Measurements from ENCODE around the gene CDK17. TPM values are rescaled to one million over a fixed set of nuclear protein-coding genes. Genes with fewer than 3 reads are reported as not detected.
A peak's percentile ranks its signal among the peaks of the same experiment; 100 is the strongest.
"Not testable (repeated sequence)": the region's sequence is repeated elsewhere in the genome, so short reads cannot be mapped to it uniquely, and the experiment has no call there.

CDK17 gene
- total RNA-seq, 2 experiments from 2014 or later, result 51.7 to 60.6 TPM

DNA sequence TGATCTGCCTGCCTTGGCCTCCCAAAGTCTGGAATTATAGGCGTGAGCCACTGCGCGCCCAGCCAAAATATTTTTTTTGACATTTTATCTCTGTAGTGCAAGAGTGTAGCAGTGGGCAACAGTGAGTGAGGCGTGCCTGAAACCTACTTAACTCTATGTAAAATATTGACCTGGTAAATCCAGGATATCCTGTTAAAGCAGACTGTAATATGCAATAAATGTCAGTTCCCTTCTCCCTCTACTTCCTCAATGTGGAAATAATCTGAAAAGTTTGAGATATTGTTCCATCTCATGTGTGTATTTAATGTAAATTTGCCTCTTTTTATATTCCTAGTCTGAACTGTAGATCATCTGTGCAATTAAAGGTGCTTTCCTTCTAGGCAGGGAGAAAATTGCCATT lies 9.5 kb upstream of the CDK17 start:
- no peak overlapping the region for H3K27ac Mint-ChIP-seq
- peaks cover 1% of the 10 kb centered on the region for H3K9me3 Mint-ChIP-seq

DNA sequence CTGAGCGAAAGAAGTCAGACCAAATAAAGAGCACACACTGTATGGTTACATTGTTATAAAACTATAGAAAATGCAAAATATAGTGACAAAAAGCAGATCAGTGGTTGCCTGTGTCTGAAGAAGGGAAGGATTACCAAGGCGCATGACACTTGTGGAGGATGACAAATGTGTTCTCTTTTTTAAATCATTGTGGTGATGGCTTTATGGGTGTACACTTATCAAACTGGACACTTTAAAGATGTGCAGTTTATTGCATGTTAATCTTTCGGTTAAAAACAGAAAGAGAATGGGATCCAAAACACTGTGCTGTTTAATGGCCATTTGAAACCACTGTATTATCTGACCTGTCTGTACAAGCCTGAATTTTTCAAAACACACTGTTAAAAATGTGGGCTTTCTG lies 8.8 kb upstream of the CDK17 start:
- ATAC-seq (ENCODE audit: low read depth) (no peak), DNase-seq (no peak)
- POLR2A ChIA-PET, result interaction anchor here (1.2 kb wide), 1 partner anchor 9 kb away, joined by 3 read pairs; the partner anchor contains the start of gene CDK17
- Mint-ChIP-seq H3K36me3 (no peaks in the 10 kb centered on the region), H3K4me3 (no peak overlapping the region), H3K27me3 (no peaks in the 10 kb centered on the region), H3K4me1 (peaks cover 10% of the 10 kb centered on the region), H3K9me3 (peaks cover 1% of the 10 kb centered on the region), H3K27ac (no peak overlapping the region)

More for the DNA sequence above, 9.5 kb upstream of the CDK17 start:
- DNase-seq, result no peak
- ATAC-seq (ENCODE audit: low read depth), result no peak
- Mint-ChIP-seq H3K36me3 (no peaks in the 10 kb centered on the region), H3K27me3 (no peaks in the 10 kb centered on the region), H3K4me1 (peaks cover 12% of the 10 kb centered on the region), H3K4me3 (no peak overlapping the region)
- POLR2A ChIA-PET, result interaction anchor here (1.2 kb wide), 1 partner anchor 10 kb away, joined by 3 read pairs; the partner anchor contains the start of gene CDK17

GRCh38 chr12:96407429-96408097 lies 7.3 kb upstream of the CDK17 start:
- not testable (repeated sequence) for H3K4me3 Mint-ChIP-seq; H3K36me3 Mint-ChIP-seq; ATAC-seq (ENCODE audit: low read depth); H3K27me3 Mint-ChIP-seq; H3K9me3 Mint-ChIP-seq; DNase-seq
- H3K27ac Mint-ChIP-seq, result peak overlapping the region; percentile 21
- H3K4me1 Mint-ChIP-seq, result peaks cover 13% of the 10 kb centered on the region
- POLR2A ChIA-PET, result interaction anchor here (0.5 to 1.3 kb wide), 2 partner anchors 38 to 52 kb away, joined by 4 read pairs; no protein-coding TSS in a partner anchor

- POLR2A ChIA-PET, result interaction anchor here (0.8 kb wide), 1 partner anchor 41 kb away, joined by 3 read pairs; no protein-coding TSS in a partner anchor
- peaks cover 16% of the 10 kb centered on the region for H3K4me1 Mint-ChIP-seq
Observed at GRCh38 chr12:96404696-96405095, 4.5 kb upstream of the CDK17 start.

GRCh38 chr12:96403870-96404269 lies 3.6 kb upstream of the CDK17 start:
- no peak for DNase-seq
- Mint-ChIP-seq H3K4me3 (no peak overlapping the region), H3K4me1 (peaks cover 15% of the 10 kb centered on the region), H3K36me3 (no peaks in the 10 kb centered on the region), H3K27ac (no peak overlapping the region), H3K9me3 (no peaks in the 10 kb centered on the region), H3K27me3 (no peaks in the 10 kb centered on the region)
- POLR2A ChIA-PET, result interaction anchor here (0.6 to 0.8 kb wide), 2 partner anchors 42 to 979 kb away, joined by 3 to 4 read pairs; no protein-coding TSS in a partner anchor
- ATAC-seq (ENCODE audit: low read depth), result no peak

More at GRCh38 chr12:96404696-96405095, 4.5 kb upstream of the CDK17 start:
- no peaks in the 10 kb centered on the region for H3K9me3 Mint-ChIP-seq
- H3K27me3 Mint-ChIP-seq, result no peaks in the 10 kb centered on the region
- H3K4me3 Mint-ChIP-seq, result no peak overlapping the region
- DNase-seq (no peak), ATAC-seq (ENCODE audit: low read depth) (no peak)
- H3K36me3 Mint-ChIP-seq, result no peaks in the 10 kb centered on the region
- no peak overlapping the region for H3K27ac Mint-ChIP-seq

- not testable (repeated sequence) for H3K4me3 Mint-ChIP-seq; DNase-seq; H3K27me3 Mint-ChIP-seq; H3K36me3 Mint-ChIP-seq; H3K27ac Mint-ChIP-seq; ATAC-seq (ENCODE audit: low read depth); H3K9me3 Mint-ChIP-seq
- peaks cover 17% of the 10 kb centered on the region for H3K4me1 Mint-ChIP-seq
- POLR2A ChIA-PET, result interaction anchor here (1.1 kb wide), 1 partner anchor 43 kb away, joined by 3 read pairs; no protein-coding TSS in a partner anchor
Observed at GRCh38 chr12:96402522-96402921, 2.3 kb upstream of the CDK17 start.

- H3K27ac Mint-ChIP-seq, result no peak overlapping the region
- POLR2A ChIA-PET, result interaction anchor here (3.5 to 4.2 kb wide), 2 partner anchors 44 to 115 kb away, joined by 24 to 29 read pairs; no protein-coding TSS in a partner anchor
- no peak for DNase-seq
- H3K36me3 Mint-ChIP-seq, result no peaks in the 10 kb centered on the region
- no peaks in the 10 kb centered on the region for H3K27me3 Mint-ChIP-seq
- H3K4me1 Mint-ChIP-seq, result peaks cover 21% of the 10 kb centered on the region
- H3K9me3 Mint-ChIP-seq, result no peaks in the 10 kb centered on the region
- no peak for ATAC-seq (ENCODE audit: low read depth)
- H3K4me3 Mint-ChIP-seq, result peak overlapping the region; percentile 95
Observed at GRCh38 chr12:96402061-96402460, 1.8 kb upstream of the CDK17 start.

DNA sequence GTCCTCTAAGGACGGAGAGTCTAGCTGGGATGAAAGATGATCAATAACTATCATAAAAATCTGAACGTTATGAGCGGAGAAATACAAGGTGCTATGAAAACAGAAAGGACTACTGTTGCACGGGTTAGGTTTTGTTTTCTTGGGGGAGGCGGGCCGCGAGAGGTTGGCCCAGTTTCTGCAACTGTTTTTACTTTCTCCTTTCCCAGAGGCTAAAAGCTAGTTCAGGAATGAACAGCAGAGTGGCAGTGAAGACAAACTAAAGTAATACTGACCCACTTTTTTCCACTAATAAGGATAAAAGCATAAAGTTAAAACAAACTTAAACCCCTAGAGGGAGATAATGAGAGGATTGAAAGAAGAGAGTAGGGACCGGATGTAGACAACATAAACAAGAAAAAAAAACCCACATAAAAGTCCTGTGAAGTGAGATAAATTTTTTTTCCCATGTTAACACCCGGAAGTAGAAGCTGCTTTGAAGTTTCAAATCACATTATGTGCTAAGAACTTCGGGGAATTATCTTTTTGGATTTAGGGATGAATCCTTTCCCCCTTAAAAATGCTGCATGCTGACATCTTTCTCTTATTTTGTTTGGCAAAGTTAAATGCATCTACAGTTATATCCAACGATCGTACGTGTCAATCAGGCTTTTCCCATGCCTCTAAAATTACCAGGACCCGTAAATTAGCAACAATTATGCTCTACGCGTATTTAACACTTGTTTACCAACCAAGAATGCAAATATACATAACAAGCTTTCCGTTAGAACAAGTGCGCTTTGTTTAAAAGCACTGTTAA lies 1.0 kb upstream of the CDK17 start:
- no peaks in the 10 kb centered on the region for H3K9me3 Mint-ChIP-seq
- peak overlapping the region; percentile 99 for H3K27ac Mint-ChIP-seq

GRCh38 chr12:96400631-96401075 lies 414 bp upstream of the CDK17 start:
- H3K4me1 Mint-ChIP-seq, result peaks cover 31% of the 10 kb centered on the region
- peak; percentile 20 for ATAC-seq (ENCODE audit: low read depth)
- peak overlapping the region; percentile 95 for H3K4me3 Mint-ChIP-seq
- H3K36me3 Mint-ChIP-seq, result no peaks in the 10 kb centered on the region
- no peaks in the 10 kb centered on the region for H3K27me3 Mint-ChIP-seq
- H3K9me3 Mint-ChIP-seq, result no peaks in the 10 kb centered on the region
- POLR2A ChIA-PET, result interaction anchor here (0.6 to 4.2 kb wide), 41 partner anchors 9 to 459 kb away, joined by 3 to 29 read pairs (median 4); partner anchors contain the start of genes CCDC38 and CFAP54
- H3K27ac Mint-ChIP-seq, result peak overlapping the region; percentile 99
- no peak for DNase-seq

More for the DNA sequence above, 1.0 kb upstream of the CDK17 start:
- no peaks in the 10 kb centered on the region for H3K36me3 Mint-ChIP-seq
- POLR2A ChIA-PET, result interaction anchor here (1.1 to 4.2 kb wide), 9 partner anchors 20 to 186 kb away, joined by 4 to 29 read pairs (median 9); no protein-coding TSS in a partner anchor
- H3K4me1 Mint-ChIP-seq, result peaks cover 27% of the 10 kb centered on the region
- peak; percentile 6 for ATAC-seq (ENCODE audit: low read depth)
- no peaks in the 10 kb centered on the region for H3K27me3 Mint-ChIP-seq
- peak; percentile 49 for DNase-seq
- H3K4me3 Mint-ChIP-seq, result peak overlapping the region; percentile 95

DNA sequence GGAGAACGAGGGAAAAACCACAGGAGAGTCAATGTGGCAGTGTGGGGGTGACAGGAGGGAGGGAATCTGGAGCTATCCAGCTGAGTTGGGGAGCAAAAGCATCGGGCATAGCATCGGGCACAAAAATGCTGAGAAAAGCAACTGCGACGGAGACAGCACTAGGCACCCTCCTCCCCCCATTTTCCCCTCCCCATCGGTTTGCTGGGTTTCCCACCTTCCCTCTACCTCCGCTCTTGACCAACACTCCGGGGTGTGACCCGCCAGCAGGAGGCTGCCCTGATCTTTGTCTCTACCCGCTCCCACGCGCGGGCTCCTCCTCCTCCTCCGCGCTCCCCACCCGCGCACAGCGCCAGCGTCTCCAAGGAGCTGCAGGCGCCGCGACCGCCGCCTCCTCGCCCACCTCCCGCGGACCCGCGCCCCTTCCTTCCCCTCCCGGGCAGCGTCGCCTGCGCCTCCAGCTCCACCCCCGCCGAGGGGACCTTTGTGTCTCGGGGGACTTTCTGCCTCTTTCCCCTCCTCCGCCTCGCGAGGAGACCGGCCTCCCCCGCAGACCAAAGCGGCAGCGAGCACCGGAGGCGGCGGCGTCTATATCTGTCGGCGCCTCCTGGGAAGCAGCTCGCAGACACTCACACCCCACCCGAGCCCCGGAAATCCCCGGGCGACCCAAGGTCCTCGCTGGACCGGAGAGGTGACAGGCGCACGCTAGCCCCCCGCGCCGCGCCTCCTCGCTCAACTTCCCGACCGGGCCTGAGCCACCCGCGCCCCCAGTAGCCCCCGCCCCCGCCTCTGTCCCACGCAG lies 920 bp downstream of the CDK17 start:
- H3K27ac Mint-ChIP-seq, result peak overlapping the region; percentile 94
- ATAC-seq (ENCODE audit: low read depth) (peak; percentile 37), DNase-seq (peak; percentile 81)
- POLR2A ChIA-PET, result interaction anchor here (0.6 to 4.2 kb wide), 42 partner anchors 10 to 457 kb away, joined by 3 to 29 read pairs (median 4); partner anchors contain the start of genes CCDC38 and CFAP54
- H3K4me1 Mint-ChIP-seq, result peaks cover 34% of the 10 kb centered on the region
- H3K36me3 Mint-ChIP-seq, result peaks cover 5% of the 10 kb centered on the region
- H3K9me3 Mint-ChIP-seq, result no peaks in the 10 kb centered on the region
- H3K4me3 Mint-ChIP-seq, result peak overlapping the region; percentile 97
- H3K27me3 Mint-ChIP-seq, result no peaks in the 10 kb centered on the region

- H3K4me3 Mint-ChIP-seq, result peak overlapping the region; percentile 97
Observed at GRCh38 chr12:96398424-96399119, 1.7 kb downstream of the CDK17 start.

More at GRCh38 chr12:96398424-96399119, 1.7 kb downstream of the CDK17 start:
- POLR2A ChIA-PET, result interaction anchor here (0.7 to 4.2 kb wide), 20 partner anchors 10 to 363 kb away, joined by 3 to 29 read pairs (median 7); partner anchors contain the start of gene CFAP54
- H3K4me1 Mint-ChIP-seq, result peaks cover 32% of the 10 kb centered on the region
- no peak for ATAC-seq (ENCODE audit: low read depth)
- no peaks in the 10 kb centered on the region for H3K9me3 Mint-ChIP-seq
- peak overlapping the region; percentile 94 for H3K27ac Mint-ChIP-seq
- peaks cover 5% of the 10 kb centered on the region for H3K36me3 Mint-ChIP-seq
- no peaks in the 10 kb centered on the region for H3K27me3 Mint-ChIP-seq
- no peak for DNase-seq
